Progenitor cell of endocrine pancreas (in vitro differentiated cells): ENCODE data around the gene MBD4. TPM values are rescaled to one million over a fixed set of nuclear protein-coding genes. Genes with fewer than 3 reads are reported as not detected.

Experiments
- DNase-seq: peaks from one replicate; pipeline ENCODE4 v3.0.0; 2021; ENCODE audit warnings: low spot score; ENCODE audit not compliant: unreplicated experiment
- H3K27ac Mint-ChIP-seq: 2 replicates; pipeline ENCODE4 v1.8.0; 2021; ENCODE audit warnings: mild to moderate bottlenecking, moderate library complexity, mixed read lengths
- H3K27me3 Mint-ChIP-seq: 2 replicates; pipeline ENCODE4 v1.8.0; 2021; ENCODE audit warnings: mixed read lengths
- H3K36me3 Mint-ChIP-seq: 2 replicates; pipeline ENCODE4 v1.8.0; 2022; ENCODE audit warnings: mixed read lengths; ENCODE audit not compliant: insufficient read depth
- H3K4me1 Mint-ChIP-seq: 2 replicates; pipeline ENCODE4 v1.8.0; 2021; ENCODE audit warnings: low read depth, mixed read lengths
- H3K4me3 Mint-ChIP-seq: 2 replicates; pipeline ENCODE4 v1.8.0; 2021; ENCODE audit warnings: low read depth, mild to moderate bottlenecking, moderate library complexity, mixed read lengths
- H3K9me3 Mint-ChIP-seq: 2 replicates; pipeline ENCODE4 v1.8.0; 2021; ENCODE audit warnings: low read depth, mixed read lengths
- CTCF ChIP-seq: fragments of 200-600 bp; sonication (generic); IDR thresholded peaks from one replicate; pipeline ENCODE4 v1.5.0; 2021; ENCODE audit warnings: antibody characterized with exemption, mild to moderate bottlenecking; ENCODE audit not compliant: unreplicated experiment
- total RNA-seq: library from RNA; stranded (reverse); gene quantifications from 2 replicates; pipeline ENCODE4 v1.2.1, GENCODE V29; 2021

The MBD4 gene
- total RNA-seq, 1 donor from 2014 or later, result 32.5 TPM

GRCh38 chr3:129470861-129471260 is 31.1 kb upstream of the MBD4 start:
- DNase-seq, result no peak
- TF ChIP-seq CTCF, result no peak
- peaks cover 11% of the 10 kb centered on the region for H3K4me1 Mint-ChIP-seq
- no peak overlapping the region for H3K27ac Mint-ChIP-seq
- H3K9me3 Mint-ChIP-seq, result no peaks in the 10 kb centered on the region
- no peaks in the 10 kb centered on the region for H3K27me3 Mint-ChIP-seq
- peaks cover 19% of the 10 kb centered on the region for H3K36me3 Mint-ChIP-seq
- H3K4me3 Mint-ChIP-seq, result no peak overlapping the region

- H3K4me3 Mint-ChIP-seq, result no peak overlapping the region
- H3K36me3 Mint-ChIP-seq, result peaks cover 24% of the 10 kb centered on the region
- no peak overlapping the region for H3K27ac Mint-ChIP-seq
- no peak for DNase-seq
- H3K27me3 Mint-ChIP-seq, result no peaks in the 10 kb centered on the region
- no peaks in the 10 kb centered on the region for H3K9me3 Mint-ChIP-seq
- no peak for TF ChIP-seq CTCF
- H3K4me1 Mint-ChIP-seq, result peaks cover 11% of the 10 kb centered on the region
These were observed 29.3 kb upstream of the MBD4 start for GRCh38 chr3:129469026-129469425.

- Mint-ChIP-seq H3K27me3 (no peaks in the 10 kb centered on the region), H3K27ac (peak overlapping the region; percentile 10), H3K36me3 (peaks cover 27% of the 10 kb centered on the region), H3K9me3 (no peaks in the 10 kb centered on the region), H3K4me3 (no peak overlapping the region), H3K4me1 (peaks cover 11% of the 10 kb centered on the region)
- DNase-seq, result no peak
- no peak for TF ChIP-seq CTCF
These were observed 28.2 kb upstream of the MBD4 start for GRCh38 chr3:129467932-129468331.

GRCh38 chr3:129463716-129464115 is 24.0 kb upstream of the MBD4 start:
- Mint-ChIP-seq H3K27me3 (no peaks in the 10 kb centered on the region), H3K4me3 (no peak overlapping the region), H3K36me3 (peaks cover 22% of the 10 kb centered on the region), H3K9me3 (no peaks in the 10 kb centered on the region), H3K4me1 (peaks cover 14% of the 10 kb centered on the region), H3K27ac (no peak overlapping the region)
- TF ChIP-seq CTCF, result no peak
- no peak for DNase-seq

GRCh38 chr3:129463094-129463493 is 23.3 kb upstream of the MBD4 start:
- Mint-ChIP-seq H3K4me3 (no peak overlapping the region), H3K4me1 (peaks cover 11% of the 10 kb centered on the region), H3K27me3 (no peaks in the 10 kb centered on the region), H3K9me3 (no peaks in the 10 kb centered on the region), H3K27ac (no peak overlapping the region), H3K36me3 (peaks cover 22% of the 10 kb centered on the region)
- no peak for DNase-seq
- TF ChIP-seq CTCF, result no peak
